Testis (tissue), 3 donors: ENCODE data around the gene USH1G. TPM values are rescaled to one million over a fixed set of nuclear protein-coding genes. Genes with fewer than 3 reads are reported as not detected.

Experiments
- DNase-seq: peaks from one replicate; pipeline ENCODE4 v3.0.0-alpha.2; 2019
- H3K27ac ChIP-seq, 2 donors: fragments of 200-600 bp; sonication (generic); one replicate each; pipeline ENCODE4 v1.5.1; 2019
- H3K27me3 ChIP-seq: fragments of 200-600 bp; sonication (generic); one replicate; pipeline ENCODE4 v1.5.1; 2019
- H3K36me3 ChIP-seq: fragments of 200-600 bp; sonication (generic); one replicate; pipeline ENCODE4 v1.5.1; 2017; ENCODE audit warnings: low read depth; ENCODE audit errors: missing control alignments
- H3K4me1 ChIP-seq: fragments of 200-600 bp; sonication (generic); one replicate; pipeline ENCODE4 v1.5.1; 2019
- H3K4me3 ChIP-seq, 2 donors: fragments of 200-600 bp; sonication (generic); one replicate each; pipeline ENCODE4 v1.5.1; 2017 to 2019
- H3K9me3 ChIP-seq: fragments of 200-600 bp; sonication (generic); one replicate; pipeline ENCODE4 v1.5.1; 2017
- POLR2A ChIP-seq: fragments of 450-650 bp; IDR thresholded peaks from one replicate; pipeline ENCODE4 v1.6.1; 2017; ENCODE audit warnings: antibody characterized with exemption, mild to moderate bottlenecking, moderate library complexity
- WGBS, 2 donors: methylation state at CpG; one replicate each; pipeline ENCODE4 v1.1.5; 2018; 5-methylcytosine and 5-hydroxymethylcytosine counted together
- intact Hi-C: fragments of 100-400 bp; cut with DNase I; formaldehyde crosslinking; loops from one replicate; pipeline ENCODE4 v1.15.1; 2023; ENCODE audit warnings: low total_unique reads
- polyA plus RNA-seq: library from polyadenylated mRNA; stranded (reverse); fragments of 350-450 nt; fragmentation: Illumina TruSeq; extraction: RNeasy Lipid Tissue Mini Kit (QIAGEN cat#74804); gene quantifications from one replicate; pipeline ENCODE4 v1.2.3, GENCODE V29; 2014; ENCODE audit warnings: low read depth, low replicate concordance; ENCODE audit not compliant: insufficient read depth
- total RNA-seq, 2 donors: library from RNA; depleted of rRNA; stranded (reverse); fragments of >200 nt; gene quantifications; one replicate each; pipeline ENCODE4 v1.2.3, GENCODE V29; 2016
- TF ChIP-seq, protein P1 (sequence below), 3 experiments: fragments of 450-650 bp in 2 of 3; fragments of 200-600 bp in 1 of 3; sonication (generic) in 1 of 3; IDR thresholded peaks; one replicate each; pipeline ENCODE4 v1.5.1; 2016 to 2019; ENCODE audit warnings: antibody characterized with exemption in 3 of 3, mild to moderate bottlenecking in 2 of 3, moderate library complexity in 1 of 3

The USH1G gene
- total and polyA plus RNA-seq, 3 donors from 2014 or later, result 1.1 to 2.1 (median 2.0) TPM

DNA sequence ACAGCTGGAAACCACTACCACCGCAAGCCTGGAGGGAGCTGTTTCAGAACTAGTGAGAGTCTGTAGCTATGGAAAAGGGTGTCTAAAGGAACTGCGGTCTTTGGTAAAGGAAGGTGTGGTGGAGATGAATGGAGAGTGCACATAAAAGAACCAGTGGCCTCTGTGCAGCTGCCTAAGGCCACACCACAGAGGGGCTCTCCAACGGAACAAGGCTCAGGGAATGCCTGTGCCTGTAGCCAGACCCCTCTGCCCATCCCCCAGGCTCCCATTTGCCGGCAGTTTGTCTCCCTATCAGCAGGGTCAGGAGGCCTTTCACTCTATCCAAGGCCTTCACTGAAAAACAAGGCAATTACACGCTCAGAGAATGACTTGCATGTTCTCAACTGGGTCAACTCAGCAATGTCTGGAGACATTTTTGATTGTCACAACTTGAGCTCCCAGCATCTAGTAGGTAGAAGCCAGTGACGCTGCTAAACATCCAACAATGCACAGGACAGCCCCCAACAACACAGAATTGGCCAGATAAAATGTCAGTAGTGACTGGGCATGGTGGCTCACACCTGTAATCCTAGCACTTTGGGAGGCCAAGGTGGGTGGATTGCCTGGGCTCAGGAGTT, 47.0 kb downstream of the USH1G start:
- Histone ChIP-seq H3K36me3 (no peaks in the 10 kb centered on the region), H3K27me3 (no peaks in the 10 kb centered on the region), H3K4me1 (peaks cover 15% of the 10 kb centered on the region), H3K4me3 (no peak overlapping the region), H3K9me3 (no peaks in the 10 kb centered on the region), H3K27ac (no peak overlapping the region)
- TF ChIP-seq POLR2A, result no peak
- TF ChIP-seq, protein P1, sequence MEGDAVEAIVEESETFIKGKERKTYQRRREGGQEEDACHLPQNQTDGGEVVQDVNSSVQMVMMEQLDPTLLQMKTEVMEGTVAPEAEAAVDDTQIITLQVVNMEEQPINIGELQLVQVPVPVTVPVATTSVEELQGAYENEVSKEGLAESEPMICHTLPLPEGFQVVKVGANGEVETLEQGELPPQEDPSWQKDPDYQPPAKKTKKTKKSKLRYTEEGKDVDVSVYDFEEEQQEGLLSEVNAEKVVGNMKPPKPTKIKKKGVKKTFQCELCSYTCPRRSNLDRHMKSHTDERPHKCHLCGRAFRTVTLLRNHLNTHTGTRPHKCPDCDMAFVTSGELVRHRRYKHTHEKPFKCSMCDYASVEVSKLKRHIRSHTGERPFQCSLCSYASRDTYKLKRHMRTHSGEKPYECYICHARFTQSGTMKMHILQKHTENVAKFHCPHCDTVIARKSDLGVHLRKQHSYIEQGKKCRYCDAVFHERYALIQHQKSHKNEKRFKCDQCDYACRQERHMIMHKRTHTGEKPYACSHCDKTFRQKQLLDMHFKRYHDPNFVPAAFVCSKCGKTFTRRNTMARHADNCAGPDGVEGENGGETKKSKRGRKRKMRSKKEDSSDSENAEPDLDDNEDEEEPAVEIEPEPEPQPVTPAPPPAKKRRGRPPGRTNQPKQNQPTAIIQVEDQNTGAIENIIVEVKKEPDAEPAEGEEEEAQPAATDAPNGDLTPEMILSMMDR (IDR thresholded peaks at IDR 0.05), result no peak
- DNase-seq, result no peak
- WGBS, 2 donors, result 56 to 71% methylated on average over 6 of the region's 6 CpGs
- intact Hi-C loops, result no loop called here

DNA sequence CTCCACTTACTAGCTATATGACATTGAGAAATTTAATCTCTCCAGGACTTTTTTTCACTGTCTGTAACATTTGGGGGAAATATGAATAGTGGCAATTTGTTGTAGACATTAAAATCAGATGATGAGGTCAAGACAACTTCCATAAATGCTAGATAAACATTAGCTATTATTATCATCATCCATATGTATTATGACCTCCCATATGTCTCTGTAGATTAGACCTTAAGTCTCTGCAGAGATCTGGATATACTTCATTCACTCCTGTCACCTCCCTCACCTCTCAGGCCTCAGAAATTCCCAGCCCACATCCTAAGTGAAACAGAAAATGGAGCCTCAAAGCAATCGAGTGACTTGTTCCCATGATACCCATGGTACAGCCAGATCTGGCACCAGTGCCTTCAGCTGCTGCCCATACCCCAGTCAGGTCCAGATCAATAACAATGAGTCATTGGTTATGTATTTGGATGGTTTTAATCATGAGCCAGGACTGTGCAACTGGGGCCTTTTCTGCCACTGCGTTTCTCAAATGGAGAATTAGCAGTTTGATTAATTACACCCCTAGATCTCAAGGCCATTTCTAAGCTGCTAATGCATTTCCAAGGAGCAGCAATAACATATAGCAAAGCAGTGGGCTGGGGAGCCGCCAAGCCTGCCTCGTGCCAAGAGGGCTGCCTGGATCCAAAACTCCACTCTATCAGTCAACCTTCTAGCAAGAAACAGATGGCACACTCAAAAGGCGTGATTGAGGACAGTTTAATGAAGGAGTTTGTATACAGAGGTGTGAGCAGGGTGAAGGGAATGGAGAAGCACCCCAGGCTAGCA, 47.7 kb downstream of the USH1G start:
- H3K4me3 ChIP-seq, result no peak overlapping the region
- DNase-seq, result no peak
- H3K27me3 ChIP-seq, result no peaks in the 10 kb centered on the region
- H3K36me3 ChIP-seq, result no peaks in the 10 kb centered on the region
- no peak overlapping the region for H3K27ac ChIP-seq
- WGBS, 2 donors, result 45 to 58% methylated on average over 5 of the region's 5 CpGs
- intact Hi-C loops, result no loop called here
- no peaks in the 10 kb centered on the region for H3K9me3 ChIP-seq
- TF ChIP-seq POLR2A, result no peak
- TF ChIP-seq, protein P1 (IDR thresholded peaks at IDR 0.05), result no peak
- peaks cover 15% of the 10 kb centered on the region for H3K4me1 ChIP-seq

DNA sequence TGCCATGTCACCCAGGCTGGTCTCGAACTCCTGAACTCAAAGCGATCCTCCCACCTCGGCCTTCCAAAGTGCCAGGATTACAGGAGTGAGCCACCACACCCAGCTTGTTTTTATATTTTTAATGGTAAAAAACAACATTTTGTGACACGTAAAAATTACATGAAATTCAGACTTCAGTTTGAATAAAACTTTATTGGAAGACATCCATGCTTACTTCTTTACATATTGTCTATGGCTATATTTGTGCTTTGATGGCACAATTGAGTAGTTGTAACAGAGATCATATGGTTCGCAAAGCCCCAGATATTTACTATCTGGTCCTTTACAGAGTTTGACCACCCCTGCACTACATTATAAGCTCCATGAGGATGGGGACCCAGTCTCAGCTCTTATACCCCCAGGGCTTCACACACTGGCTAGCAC, 48.4 kb downstream of the USH1G start:
- no peak overlapping the region for H3K4me3 ChIP-seq
- no peak for TF ChIP-seq POLR2A
- TF ChIP-seq, protein P1 (IDR thresholded peaks at IDR 0.05), result no peak
- intact Hi-C loops, result no loop called here
- peaks cover 21% of the 10 kb centered on the region for H3K4me1 ChIP-seq
- 83 to 95% methylated on average over 5 of the region's 5 CpGs for WGBS, 2 donors
- DNase-seq, result no peak
- no peaks in the 10 kb centered on the region for H3K36me3 ChIP-seq
- no peaks in the 10 kb centered on the region for H3K9me3 ChIP-seq
- no peaks in the 10 kb centered on the region for H3K27me3 ChIP-seq
- H3K27ac ChIP-seq, result no peak overlapping the region

DNA sequence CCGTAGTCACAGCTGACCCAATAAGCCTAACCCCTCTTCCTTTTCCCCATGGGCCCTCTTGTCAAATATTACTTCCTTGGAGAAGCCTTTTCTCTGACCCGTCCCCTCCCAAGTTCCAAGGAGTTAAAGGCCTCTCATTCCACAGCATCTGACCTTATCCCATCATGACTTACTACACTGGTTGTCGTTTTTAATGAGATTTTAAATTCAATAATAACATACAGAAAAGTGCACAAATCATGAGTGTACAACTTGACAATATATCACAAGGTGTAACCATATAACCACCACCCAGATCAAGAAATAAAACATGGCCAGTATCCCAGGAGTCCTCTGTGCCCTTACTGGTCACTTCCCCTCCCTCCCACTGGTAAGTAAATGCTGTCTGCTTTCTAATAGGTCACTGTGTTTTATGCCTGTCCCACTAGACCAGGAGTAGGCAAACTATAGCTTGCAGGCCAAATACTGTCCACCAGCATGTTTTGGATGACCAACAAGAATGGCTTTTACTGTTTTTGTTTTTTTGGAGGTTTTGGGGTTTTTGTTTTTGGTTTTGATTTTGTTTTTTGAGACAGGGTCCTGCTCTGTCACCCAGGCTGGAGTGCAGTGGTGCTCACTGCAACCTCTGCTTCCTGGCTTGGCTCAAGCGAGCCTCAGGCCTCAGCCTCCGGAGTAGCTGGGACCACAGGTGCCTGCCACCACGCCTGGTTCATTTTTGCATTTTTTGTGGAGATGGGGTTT, 49.0 kb downstream of the USH1G start:
- 46 to 54% methylated on average over 6 of the region's 6 CpGs for WGBS, 2 donors
- TF ChIP-seq, protein P1 (IDR thresholded peaks at IDR 0.05), result no peak
- no peak for TF ChIP-seq POLR2A
- DNase-seq, result no peak
- peaks cover 27% of the 10 kb centered on the region for H3K4me1 ChIP-seq
- peak overlapping the region; percentile 74 to 89 for H3K4me3 ChIP-seq
- intact Hi-C loops, result no loop called here
- H3K27me3 ChIP-seq, result no peaks in the 10 kb centered on the region
- H3K9me3 ChIP-seq, result no peaks in the 10 kb centered on the region
- no peaks in the 10 kb centered on the region for H3K36me3 ChIP-seq
- H3K27ac ChIP-seq, result peak overlapping the region; percentile 76 to 91
